IMR-90 (cell line): Measurements from ENCODE around the gene TAF11. TPM values are rescaled to one million over a fixed set of nuclear protein-coding genes. Genes with fewer than 3 reads are reported as not detected.
"Not testable (repeated sequence)": the region's sequence is repeated elsewhere in the genome, so short reads cannot be mapped to it uniquely, and the experiment has no call there.

ENCODE experiments used
- ATAC-seq: fragments of 200-7000 bp; cut with Tn5 transposase; 2 replicates; pipeline ENCODE4 v1.9.1; 2020; ENCODE audit warnings: low read depth, mild to moderate bottlenecking, moderate library complexity
- BruUV-seq: library from RNA; stranded (reverse); fragments of 400-500 nt; replicated peaks from 2 replicates; lab custom pipeline; 2021; lab: Mats Ljungman, UMichigan
- CTCF ChIA-PET: fragments of 300-600 bp; formaldehyde crosslinking; extraction: SDS; loops from one replicate; lab custom pipeline; 2021; ENCODE audit warnings: antibody characterized with exemption; lab: Yijun Ruan, JAX
- POLR2A ChIA-PET: fragments of 300-600 bp; sonication (Branson Sonifier 250); formaldehyde crosslinking; loops from one replicate; lab custom pipeline; 2022; ENCODE audit warnings: antibody characterized with exemption; ENCODE audit not compliant: unreplicated experiment; lab: Charles Lee
- DNase-seq: peaks from one replicate; pipeline ENCODE4 v3.0.0; 2013
- H2AFZ ChIP-seq: replicated peaks from 2 replicates; pipeline ENCODE3; 2013; ENCODE audit warnings: low read length, mild to moderate bottlenecking; ENCODE audit not compliant: poor library complexity
- H2AK5ac ChIP-seq: 2 replicates; pipeline ENCODE4 v1.6.1; 2013; ENCODE audit warnings: low read depth, low read length, inconsistent platforms
- H2AK9ac ChIP-seq: replicated peaks from 2 replicates; pipeline ENCODE3; 2013; ENCODE audit warnings: mild to moderate bottlenecking, low read depth, low read length, moderate library complexity; ENCODE audit not compliant: poor library complexity
- H2BK120ac ChIP-seq: 2 replicates; pipeline ENCODE4 v1.6.1; 2013; ENCODE audit warnings: low read depth, low read length, inconsistent platforms
- H2BK15ac ChIP-seq: 3 replicates; pipeline ENCODE4 v1.6.1; 2013; ENCODE audit warnings: low read depth, low read length, inconsistent platforms
- H2BK20ac ChIP-seq: 2 replicates; pipeline ENCODE4 v1.6.1; 2013; ENCODE audit warnings: low read depth, mild to moderate bottlenecking, inconsistent platforms, low read length, moderate library complexity
- H2BK5ac ChIP-seq: 2 replicates; pipeline ENCODE4 v1.6.1; 2013; ENCODE audit warnings: mild to moderate bottlenecking, low read depth, low read length, inconsistent platforms; ENCODE audit not compliant: poor library complexity, severe bottlenecking
- H3K14ac ChIP-seq: replicated peaks from 2 replicates; pipeline ENCODE4 v1.6.1; 2013; ENCODE audit warnings: low read depth, low read length, inconsistent platforms
- H3K18ac ChIP-seq: 2 replicates; pipeline ENCODE4 v1.6.1; 2013; ENCODE audit warnings: low read depth, low read length, control low read depth
- H3K23ac ChIP-seq: 2 replicates; pipeline ENCODE4 v1.6.1; 2013; ENCODE audit warnings: low read depth, low read length, inconsistent platforms
- H3K27ac ChIP-seq: 2 replicates; pipeline ENCODE4 v1.5.1; 2013; ENCODE audit warnings: mild to moderate bottlenecking, control low read depth, low read length; ENCODE audit not compliant: insufficient read depth
- H3K27me3 ChIP-seq: 2 replicates; pipeline ENCODE4 v1.6.1; 2013; ENCODE audit warnings: low read length; ENCODE audit not compliant: control insufficient read depth, insufficient read depth
- H3K36me3 ChIP-seq: 2 replicates; pipeline ENCODE4 v1.6.1; 2013; ENCODE audit warnings: low read length, mixed read lengths; ENCODE audit not compliant: control insufficient read depth, insufficient read depth
- H3K4ac ChIP-seq: 2 replicates; pipeline ENCODE4 v1.6.1; 2013; ENCODE audit warnings: low read depth, low read length, inconsistent platforms
- H3K4me1 ChIP-seq: 2 replicates; pipeline ENCODE4 v1.6.1; 2013; ENCODE audit warnings: low read length, mixed read lengths; ENCODE audit not compliant: control insufficient read depth, insufficient read depth
- H3K4me2 ChIP-seq: 2 replicates; pipeline ENCODE4 v1.6.1; 2013; ENCODE audit warnings: low read depth, mild to moderate bottlenecking, control low read depth, low read length, moderate library complexity
- H3K4me3 ChIP-seq: 2 replicates; pipeline ENCODE4 v1.5.1; 2013; ENCODE audit warnings: low read depth, mild to moderate bottlenecking, control low read depth, low read length, moderate library complexity; ENCODE audit not compliant: insufficient read depth
- H3K56ac ChIP-seq: 2 replicates; pipeline ENCODE4 v1.6.1; 2013; ENCODE audit warnings: low read length, inconsistent platforms; ENCODE audit not compliant: insufficient read depth; ENCODE audit errors: extremely low read depth
- H3K79me1 ChIP-seq, 2 experiments: 2 replicates each; pipeline ENCODE4 v1.6.1; 2013; ENCODE audit warnings: low read length in 2 of 2, inconsistent platforms in 1 of 2, low read depth in 1 of 2
- H3K9ac ChIP-seq: 2 replicates; pipeline ENCODE4 v1.6.1; 2013; ENCODE audit warnings: low read depth, low read length, control low read depth
- H3K9me1 ChIP-seq: 2 replicates; pipeline ENCODE4 v1.6.1; 2013; ENCODE audit warnings: low read length, inconsistent platforms; ENCODE audit not compliant: insufficient read depth
- H3K9me3 ChIP-seq: 2 replicates; pipeline ENCODE4 v1.6.1; 2013; ENCODE audit warnings: low read length; ENCODE audit not compliant: control insufficient read depth, insufficient read depth
- H4K20me1 ChIP-seq: 2 replicates; pipeline ENCODE4 v1.6.1; 2013; ENCODE audit warnings: low read length, inconsistent platforms; ENCODE audit not compliant: insufficient read depth
- H4K5ac ChIP-seq: 2 replicates; pipeline ENCODE4 v1.6.1; 2013; ENCODE audit warnings: mild to moderate bottlenecking, low read depth, low read length, control low read depth
- H4K8ac ChIP-seq, 2 experiments: 2 replicates each; pipeline ENCODE4 v1.6.1; 2013; ENCODE audit warnings: low read depth in 2 of 2, low read length in 2 of 2, control low read depth in 1 of 2, inconsistent platforms in 1 of 2
- H4K91ac ChIP-seq: 2 replicates; pipeline ENCODE4 v1.6.1; 2013; ENCODE audit warnings: low read depth, low read length, inconsistent platforms; ENCODE audit not compliant: insufficient read depth
- WGBS, 2 experiments: methylation state at CpG; one replicate each; pipeline versions ENCODE4 v1.1.5 to v1.1.7; 2013; ENCODE audit warnings: missing lambda C conversion rate in 2 of 2; ENCODE audit not compliant: insufficient read length in 1 of 2; ENCODE audit errors: extremely low coverage in 2 of 2; 5-methylcytosine and 5-hydroxymethylcytosine counted together
- dilution Hi-C: fragments of 300-500 bp; cut with HindIII; formaldehyde crosslinking; loops from one replicate; pipeline ENCODE4 v1.14.3; 2018; ENCODE audit warnings: low sequenced_read_pairs; ENCODE audit not compliant: unreplicated experiment
- in situ Hi-C: fragments of 300-500 bp; cut with MboI; formaldehyde crosslinking; loops from 3 replicates; pipeline ENCODE4 v1.14.3; 2019; ENCODE audit warnings: low sequenced_read_pairs, inconsistent platforms, mixed read lengths
- intact Hi-C: fragments of 100-400 bp; cut with micrococcal nuclease; formaldehyde crosslinking; loops from 2 replicates; pipeline ENCODE4 v1.10.0; 2022
- polyA plus RNA-seq, 3 experiments: library from polyadenylated mRNA; depleted of rRNA; stranded (reverse); fragments of >200 nt; gene quantifications; 2 replicates each; pipeline ENCODE4 v1.2.3, GENCODE V29; 2012; ENCODE audit warnings: low replicate concordance in 1 of 3
- total RNA-seq: library from RNA; depleted of rRNA; stranded (reverse); fragments of >200 nt; gene quantifications from 2 replicates; pipeline ENCODE4 v1.2.3, GENCODE V29; 2012

TAF11 gene
- total and polyA plus RNA-seq, 2 of the 4 experiments (the other 2 are of a cell fraction) = 12.7 to 23.3 TPM

DNA sequence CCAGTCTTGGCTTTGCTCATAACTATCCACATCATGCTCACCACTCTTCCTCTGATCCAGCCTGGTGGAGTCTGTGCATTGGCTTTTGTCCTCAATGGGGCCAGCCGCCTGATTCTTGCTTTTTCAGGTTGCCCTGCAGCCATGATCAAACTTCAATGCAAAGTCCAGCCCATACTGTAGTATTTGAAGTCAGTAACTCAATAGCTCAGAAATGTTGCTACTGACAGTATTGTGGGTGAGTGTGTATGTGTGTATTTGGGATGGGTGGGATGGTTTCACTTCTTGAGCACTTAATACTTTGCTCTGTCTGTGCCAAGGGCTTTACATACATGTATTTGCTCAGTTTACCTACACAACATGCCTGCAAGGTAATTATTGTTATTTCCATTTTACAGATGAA lies 11.9 kb upstream of the TAF11 start:
- H3K9me1 ChIP-seq, DNase-seq, BruUV-seq, H3K56ac ChIP-seq, CTCF ChIA-PET, H3K23ac ChIP-seq, H4K91ac ChIP-seq, H3K27ac ChIP-seq, H4K5ac ChIP-seq, H2BK15ac ChIP-seq, H3K27me3 ChIP-seq, H4K8ac ChIP-seq, in situ Hi-C loops, H3K9me3 ChIP-seq, POLR2A ChIA-PET, H2AFZ ChIP-seq, H3K4me1 ChIP-seq, H3K18ac ChIP-seq, H3K4me3 ChIP-seq, ATAC-seq, H3K9ac ChIP-seq, H3K4me2 ChIP-seq, H3K36me3 ChIP-seq, H2AK9ac ChIP-seq, H2AK5ac ChIP-seq, H2BK20ac ChIP-seq, H2BK5ac ChIP-seq, H4K20me1 ChIP-seq, H3K4ac ChIP-seq, H2BK120ac ChIP-seq, intact Hi-C loops, dilution Hi-C loops, H3K14ac ChIP-seq: not testable (repeated sequence)
- peaks cover 4 to 17% of the 10 kb centered on the region in 2 experiments for H3K79me1 ChIP-seq
- WGBS, 2 experiments = no CpG with 5 or more reads among the region's 1 CpG
